Hepatocyte (in vitro differentiated cells): ENCODE data around the gene IFNA7. TPM values are rescaled to one million over a fixed set of nuclear protein-coding genes. Genes with fewer than 3 reads are reported as not detected.

Experiments used
- DNase-seq: peaks from one replicate; pipeline ENCODE4 v3.0.0-alpha.2; 2016; ENCODE audit warnings: low spot score
- H2AFZ ChIP-seq: fragments of 200-600 bp; sonication (generic); 2 replicates; pipeline ENCODE4 v1.6.0; 2016; ENCODE audit warnings: antibody characterized with exemption, mild to moderate bottlenecking
- H3K27ac ChIP-seq: fragments of 200-600 bp; sonication (generic); 2 replicates; pipeline ENCODE4 v1.5.1; 2016; ENCODE audit warnings: mild to moderate bottlenecking
- H3K27me3 ChIP-seq: fragments of 200-600 bp; sonication (generic); 2 replicates; pipeline ENCODE4 v1.6.1; 2016
- H3K36me3 ChIP-seq: fragments of 200-600 bp; sonication (generic); replicated peaks from 2 replicates; pipeline ENCODE4 v1.5.1; 2016; ENCODE audit warnings: low read depth; ENCODE audit not compliant: insufficient read depth
- H3K4me1 ChIP-seq: fragments of 200-600 bp; sonication (generic); 2 replicates; pipeline ENCODE4 v1.5.1; 2016; ENCODE audit warnings: mild to moderate bottlenecking, moderate library complexity; ENCODE audit not compliant: insufficient read depth
- H3K4me2 ChIP-seq: fragments of 200-600 bp; sonication (generic); 2 replicates; pipeline ENCODE4 v1.6.0; 2016
- H3K4me3 ChIP-seq: fragments of 200-600 bp; sonication (generic); 2 replicates; pipeline ENCODE4 v1.5.1; 2016; ENCODE audit warnings: mild to moderate bottlenecking
- H3K79me2 ChIP-seq: fragments of 200-600 bp; sonication (generic); 2 replicates; pipeline ENCODE4 v1.6.0; 2017; ENCODE audit warnings: mild to moderate bottlenecking
- H3K9me2 ChIP-seq: fragments of 200-600 bp; sonication (generic); replicated peaks from 2 replicates; pipeline ENCODE4 v1.6.0; 2017; ENCODE audit warnings: mild to moderate bottlenecking; ENCODE audit not compliant: insufficient read depth
- H3K9me3 ChIP-seq: fragments of 200-600 bp; sonication (generic); 2 replicates; pipeline ENCODE4 v1.5.1; 2016; ENCODE audit warnings: low read depth, mild to moderate bottlenecking
- H4K20me1 ChIP-seq: fragments of 200-600 bp; sonication (generic); 2 replicates; pipeline ENCODE4 v1.6.0; 2016; ENCODE audit warnings: mild to moderate bottlenecking; ENCODE audit not compliant: insufficient read depth, poor library complexity, severe bottlenecking
- CTCF ChIP-seq: fragments of 200-600 bp; sonication (generic); IDR thresholded peaks from 2 replicates; pipeline ENCODE4 v1.5.1; 2016; ENCODE audit warnings: antibody characterized with exemption, mild to moderate bottlenecking; ENCODE audit not compliant: poor library complexity
- EZH2 ChIP-seq: fragments of 200-600 bp; sonication (generic); IDR thresholded peaks from 2 replicates; pipeline ENCODE4 v1.6.1; 2016; ENCODE audit warnings: antibody characterized with exemption, mild to moderate bottlenecking, borderline replicate concordance
- EZH2phosphoT487 ChIP-seq: fragments of 200-600 bp; sonication (generic); IDR thresholded peaks from one replicate; pipeline ENCODE4 v1.6.1; 2018; ENCODE audit warnings: antibody characterized with exemption, mild to moderate bottlenecking, low read depth, moderate library complexity; ENCODE audit not compliant: unreplicated experiment, severe bottlenecking
- WGBS: methylation state at CpG from one replicate; pipeline ENCODE4 v1.1.6; 2016; ENCODE audit warnings: low lambda C conversion rate; ENCODE audit errors: missing lambda C conversion rate; 5-methylcytosine and 5-hydroxymethylcytosine counted together
- polyA plus RNA-seq: library from polyadenylated mRNA; unstranded; fragments of >200 nt; fragmentation: Nextera tagmentation; extraction: Ambion mirVana; gene quantifications from 2 replicates; pipeline ENCODE4 v1.2.1, GENCODE V29; 2016
- small RNA-seq: library from RNA; depleted of rRNA; stranded (forward); fragments of <200 nt; gene quantifications from one replicate; pipeline ENCODE3, GENCODE V24; 2014
- total RNA-seq: library from RNA; depleted of rRNA; stranded (reverse); fragments of >200 nt; gene quantifications from 2 replicates; pipeline ENCODE4 v1.2.3, GENCODE V29; 2014

IFNA7 gene
- total and polyA plus RNA-seq, 2 experiments from 2014 or later, result not detected

GRCh38 chr9:21155501-21155900 is 46.5 kb downstream of the IFNA7 start:
- H3K36me3 ChIP-seq, result no peaks in the 10 kb centered on the region
- H3K4me1 ChIP-seq, result no peaks in the 10 kb centered on the region
- no peaks in the 10 kb centered on the region for H4K20me1 ChIP-seq
- no peak overlapping the region for H3K4me3 ChIP-seq
- DNase-seq, result no peak
- H3K4me2 ChIP-seq, result no peak overlapping the region
- H2AFZ ChIP-seq, result no peak overlapping the region
- H3K79me2 ChIP-seq, result no peaks in the 10 kb centered on the region
- no peaks in the 10 kb centered on the region for H3K9me2 ChIP-seq
- no peaks in the 10 kb centered on the region for H3K27me3 ChIP-seq
- no peak overlapping the region for H3K27ac ChIP-seq
- no peaks in the 10 kb centered on the region for H3K9me3 ChIP-seq
- 84% methylated on average over 2 of the region's 2 CpGs for WGBS
- TF ChIP-seq EZH2phosphoT487 (no peak), EZH2 (no peak), CTCF (no peak)

GRCh38 chr9:21154018-21154608 is 47.9 kb downstream of the IFNA7 start:
- H3K36me3 ChIP-seq, result no peaks in the 10 kb centered on the region
- no peaks in the 10 kb centered on the region for H3K79me2 ChIP-seq
- TF ChIP-seq EZH2, result no peak
- peak; percentile 14 for TF ChIP-seq CTCF
- no peak overlapping the region for H3K4me2 ChIP-seq
- H2AFZ ChIP-seq, result peak overlapping the region; percentile 25
- no peak overlapping the region for H3K4me3 ChIP-seq
- H3K9me2 ChIP-seq, result no peaks in the 10 kb centered on the region
- DNase-seq, result peak; percentile 13
- H3K9me3 ChIP-seq, result no peaks in the 10 kb centered on the region
- H4K20me1 ChIP-seq, result no peaks in the 10 kb centered on the region
- H3K27me3 ChIP-seq, result no peaks in the 10 kb centered on the region
- no peaks in the 10 kb centered on the region for H3K4me1 ChIP-seq
- WGBS, result 13% methylated on average over 3 of the region's 3 CpGs
- H3K27ac ChIP-seq, result no peak overlapping the region

GRCh38 chr9:21153336-21154017 is 48.5 kb downstream of the IFNA7 start:
- WGBS, result 54% methylated on average over 3 of the region's 3 CpGs
- Histone ChIP-seq H3K4me3 (no peak overlapping the region), H3K27me3 (no peaks in the 10 kb centered on the region), H3K9me3 (no peaks in the 10 kb centered on the region), H3K27ac (no peak overlapping the region), H3K36me3 (no peaks in the 10 kb centered on the region), H3K4me1 (no peaks in the 10 kb centered on the region), H4K20me1 (no peaks in the 10 kb centered on the region), H3K9me2 (no peaks in the 10 kb centered on the region), H3K79me2 (no peaks in the 10 kb centered on the region), H2AFZ (peak overlapping the region; percentile 25), H3K4me2 (no peak overlapping the region)
- DNase-seq, result no peak
- TF ChIP-seq EZH2phosphoT487 (no peak), EZH2 (no peak), CTCF (no peak)

Small RNAs within 50 kb of the gene (small RNA-seq; reads per million reads assigned to genes)
- gene RF00019, result not detected

Other genes starting within 250 kb of the IFNA7 start
- gene HACD4, start 170.6 kb downstream of the IFNA7 start, total RNA-seq, result 1.2 and 1.3 TPM in 2 replicates
- gene HACD4, start 170.6 kb downstream of the IFNA7 start, polyA plus RNA-seq, result 1.3 TPM in 2 replicates
- gene IFNB1, start 124.3 kb downstream of the IFNA7 start, total RNA-seq, result not detected in 2 replicates
- gene IFNB1, start 124.3 kb downstream of the IFNA7 start, polyA plus RNA-seq, result not detected in 2 replicates
- not detected in 2 replicates for gene IFNW1, start 60.4 kb downstream of the IFNA7 start, total RNA-seq
- not detected in 2 replicates for gene IFNW1, start 60.4 kb downstream of the IFNA7 start, polyA plus RNA-seq
- not detected in 2 replicates for gene IFNA21, start 35.5 kb downstream of the IFNA7 start, total RNA-seq
- gene IFNA21, start 35.5 kb downstream of the IFNA7 start, polyA plus RNA-seq, result not detected in 2 replicates
- gene IFNA4, start 14.6 kb downstream of the IFNA7 start, total RNA-seq, result not detected in 2 replicates
- not detected in 2 replicates for gene IFNA4, start 14.6 kb downstream of the IFNA7 start, polyA plus RNA-seq
- not detected in 2 replicates for gene IFNA10, start 4.9 kb upstream of the IFNA7 start, total RNA-seq
- gene IFNA10, start 4.9 kb upstream of the IFNA7 start, polyA plus RNA-seq, result not detected in 2 replicates
- gene IFNA16, start 15.1 kb upstream of the IFNA7 start, total RNA-seq, result not detected in 2 replicates
- not detected in 2 replicates for gene IFNA16, start 15.1 kb upstream of the IFNA7 start, polyA plus RNA-seq
- gene IFNA17, start 26.0 kb upstream of the IFNA7 start, total RNA-seq, result not detected in 2 replicates
- gene IFNA17, start 26.0 kb upstream of the IFNA7 start, polyA plus RNA-seq, result not detected in 2 replicates
- gene IFNA14, start 37.8 kb upstream of the IFNA7 start, total RNA-seq, result not detected in 2 replicates
- not detected in 2 replicates for gene IFNA14, start 37.8 kb upstream of the IFNA7 start, polyA plus RNA-seq
- not detected in 2 replicates for gene IFNA5, start 103.1 kb upstream of the IFNA7 start, total RNA-seq
- gene IFNA5, start 103.1 kb upstream of the IFNA7 start, polyA plus RNA-seq, result not detected in 2 replicates
- 41.6 and 43.1 TPM in 2 replicates for gene KLHL9, start 133.2 kb upstream of the IFNA7 start, total RNA-seq
- gene KLHL9, start 133.2 kb upstream of the IFNA7 start, polyA plus RNA-seq, result 17.5 and 18.6 TPM in 2 replicates
- not detected in 2 replicates for gene IFNA6, start 148.7 kb upstream of the IFNA7 start, total RNA-seq
- gene IFNA6, start 148.7 kb upstream of the IFNA7 start, polyA plus RNA-seq, result not detected in 2 replicates
- not detected in 2 replicates for gene IFNA13, start 165.9 kb upstream of the IFNA7 start, total RNA-seq
- gene IFNA13, start 165.9 kb upstream of the IFNA7 start, polyA plus RNA-seq, result not detected in 2 replicates
- not detected in 2 replicates for gene IFNA2, start 183.2 kb upstream of the IFNA7 start, total RNA-seq
- not detected in 2 replicates for gene IFNA2, start 183.2 kb upstream of the IFNA7 start, polyA plus RNA-seq
- not detected in 2 replicates for gene IFNA8, start 206.9 kb upstream of the IFNA7 start, total RNA-seq
- gene IFNA8, start 206.9 kb upstream of the IFNA7 start, polyA plus RNA-seq, result not detected in 2 replicates
- gene IFNA1, start 238.2 kb upstream of the IFNA7 start, total RNA-seq, result not detected in 2 replicates
- not detected in 2 replicates for gene IFNA1, start 238.2 kb upstream of the IFNA7 start, polyA plus RNA-seq